Muscle of leg (tissue), 11 donors: ENCODE measurements around the gene DDX41. TPM values are rescaled to one million over a fixed set of nuclear protein-coding genes. Genes with fewer than 3 reads are reported as not detected.

Experiments used
- DNase-seq: peaks from one replicate; pipeline ENCODE4 v3.0.0; 2013
- H3K27ac ChIP-seq: one replicate; pipeline ENCODE4 v1.5.1; 2013; ENCODE audit warnings: mild to moderate bottlenecking, low read length, control low read depth
- H3K27me3 ChIP-seq: one replicate; pipeline ENCODE4 v1.6.1; 2013; ENCODE audit warnings: low read length; ENCODE audit not compliant: control insufficient read depth, insufficient read depth
- H3K36me3 ChIP-seq: one replicate; pipeline ENCODE4 v1.6.1; 2013; ENCODE audit warnings: low read length; ENCODE audit not compliant: control insufficient read depth, insufficient read depth
- H3K4me1 ChIP-seq: one replicate; pipeline ENCODE4 v1.6.1; 2013; ENCODE audit warnings: low read length; ENCODE audit not compliant: control insufficient read depth, insufficient read depth
- H3K4me3 ChIP-seq: one replicate; pipeline ENCODE4 v1.5.1; 2013; ENCODE audit warnings: low read length, control low read depth
- H3K9me3 ChIP-seq: replicated peaks from 2 replicates; pipeline ENCODE4 v1.6.1; 2013; ENCODE audit warnings: low read depth, low read length; ENCODE audit not compliant: control insufficient read depth
- WGBS: methylation state at CpG from one replicate; pipeline ENCODE4 v1.1.5; 2013; ENCODE audit warnings: missing lambda C conversion rate; ENCODE audit not compliant: insufficient coverage; 5-methylcytosine and 5-hydroxymethylcytosine counted together
- polyA plus RNA-seq, 8 donors: library from polyadenylated mRNA; unstranded; fragments of 120-200 nt; gene quantifications; one replicate each; pipeline versions ENCODE4 v1.2.1 to v1.2.3, GENCODE V29; 2013; ENCODE audit warnings: inconsistent platforms in 1 of 8, low replicate concordance in 1 of 8; ENCODE audit not compliant: insufficient read length in 8 of 8, insufficient read depth in 1 of 8
- total RNA-seq: library from RNA; stranded (reverse); fragments of 120-200 nt; gene quantifications from one replicate; pipeline ENCODE4 v1.2.4, GENCODE V29; 2013

Gene DDX41
- total and polyA plus RNA-seq, 9 donors: 44.4 to 69.0 (median 54.0) TPM

GRCh38 chr5:177493795-177494345, 22.9 kb downstream of the DDX41 start:
- Histone ChIP-seq H3K36me3 (peaks cover 56% of the 10 kb centered on the region), H3K27ac (peak overlapping the region; percentile 94), H3K4me3 (no peak overlapping the region), H3K27me3 (peaks cover 3% of the 10 kb centered on the region), H3K4me1 (peaks cover 84% of the 10 kb centered on the region), H3K9me3 (no peaks in the 10 kb centered on the region)
- WGBS: 70% methylated on average over 4 of the region's 5 CpGs
- DNase-seq: no peak

GRCh38 chr5:177492841-177493240, 23.9 kb downstream of the DDX41 start:
- H3K36me3 ChIP-seq: peaks cover 66% of the 10 kb centered on the region
- H3K9me3 ChIP-seq: no peaks in the 10 kb centered on the region
- no peak for DNase-seq
- no peaks in the 10 kb centered on the region for H3K27me3 ChIP-seq
- no peak overlapping the region for H3K4me3 ChIP-seq
- peaks cover 75% of the 10 kb centered on the region for H3K4me1 ChIP-seq
- H3K27ac ChIP-seq: peak overlapping the region; percentile 94
- 90% methylated on average over 5 of the region's 7 CpGs for WGBS

GRCh38 chr5:177491983-177492746, 24.6 kb downstream of the DDX41 start:
- Histone ChIP-seq H3K27ac (peak overlapping the region; percentile 94), H3K27me3 (no peaks in the 10 kb centered on the region), H3K4me3 (no peak overlapping the region), H3K36me3 (peaks cover 73% of the 10 kb centered on the region), H3K9me3 (no peaks in the 10 kb centered on the region), H3K4me1 (peaks cover 72% of the 10 kb centered on the region)
- 88% methylated on average over 37 of the region's 54 CpGs for WGBS
- DNase-seq: no peak

GRCh38 chr5:177491429-177491945, 25.3 kb downstream of the DDX41 start:
- H3K27ac ChIP-seq: peak overlapping the region; percentile 43
- WGBS: 38% methylated on average over 27 of the region's 43 CpGs
- H3K4me1 ChIP-seq: peaks cover 71% of the 10 kb centered on the region
- no peaks in the 10 kb centered on the region for H3K9me3 ChIP-seq
- H3K36me3 ChIP-seq: peaks cover 77% of the 10 kb centered on the region
- peak; percentile 64 for DNase-seq
- no peaks in the 10 kb centered on the region for H3K27me3 ChIP-seq
- no peak overlapping the region for H3K4me3 ChIP-seq

GRCh38 chr5:177490992-177491391, 25.8 kb downstream of the DDX41 start:
- peaks cover 78% of the 10 kb centered on the region for H3K36me3 ChIP-seq
- H3K9me3 ChIP-seq: no peaks in the 10 kb centered on the region
- peaks cover 66% of the 10 kb centered on the region for H3K4me1 ChIP-seq
- WGBS: 87% methylated on average over 16 of the region's 16 CpGs
- no peaks in the 10 kb centered on the region for H3K27me3 ChIP-seq
- H3K4me3 ChIP-seq: no peak overlapping the region
- no peak for DNase-seq
- H3K27ac ChIP-seq: peak overlapping the region; percentile 43

- no peaks in the 10 kb centered on the region for H3K9me3 ChIP-seq
- WGBS: 80% methylated on average over 14 of the region's 15 CpGs
- no peak overlapping the region for H3K27ac ChIP-seq
- no peak for DNase-seq
- H3K27me3 ChIP-seq: no peaks in the 10 kb centered on the region
- no peak overlapping the region for H3K4me3 ChIP-seq
- H3K4me1 ChIP-seq: peaks cover 64% of the 10 kb centered on the region
- H3K36me3 ChIP-seq: peaks cover 80% of the 10 kb centered on the region
Observed at GRCh38 chr5:177490311-177490991, 26.3 kb downstream of the DDX41 start.

- no peaks in the 10 kb centered on the region for H3K27me3 ChIP-seq
- H3K4me1 ChIP-seq: peaks cover 64% of the 10 kb centered on the region
- 61% methylated on average over 12 of the region's 26 CpGs for WGBS
- no peak overlapping the region for H3K4me3 ChIP-seq
- no peaks in the 10 kb centered on the region for H3K9me3 ChIP-seq
- peaks cover 92% of the 10 kb centered on the region for H3K36me3 ChIP-seq
- no peak overlapping the region for H3K27ac ChIP-seq
- DNase-seq: no peak
Observed at GRCh38 chr5:177489119-177489716, 27.5 kb downstream of the DDX41 start.

- Histone ChIP-seq H3K27me3 (no peaks in the 10 kb centered on the region), H3K27ac (no peak overlapping the region), H3K9me3 (no peaks in the 10 kb centered on the region), H3K4me1 (peaks cover 58% of the 10 kb centered on the region), H3K36me3 (peaks cover 92% of the 10 kb centered on the region), H3K4me3 (no peak overlapping the region)
- WGBS: 85% methylated on average over 9 of the region's 15 CpGs
- DNase-seq: no peak
Observed at GRCh38 chr5:177487975-177488374, 28.8 kb downstream of the DDX41 start.

GRCh38 chr5:177487144-177487543, 29.6 kb downstream of the DDX41 start:
- H3K27ac ChIP-seq: no peak overlapping the region
- H3K4me3 ChIP-seq: no peak overlapping the region
- WGBS: 82% methylated on average over 4 of the region's 8 CpGs
- peaks cover 90% of the 10 kb centered on the region for H3K36me3 ChIP-seq
- H3K4me1 ChIP-seq: peaks cover 50% of the 10 kb centered on the region
- no peak for DNase-seq
- no peaks in the 10 kb centered on the region for H3K27me3 ChIP-seq
- no peaks in the 10 kb centered on the region for H3K9me3 ChIP-seq

GRCh38 chr5:177486256-177486655, 30.5 kb downstream of the DDX41 start:
- Histone ChIP-seq H3K9me3 (no peaks in the 10 kb centered on the region), H3K36me3 (peaks cover 93% of the 10 kb centered on the region), H3K4me3 (no peak overlapping the region), H3K27ac (no peak overlapping the region), H3K27me3 (no peaks in the 10 kb centered on the region), H3K4me1 (peaks cover 45% of the 10 kb centered on the region)
- no peak for DNase-seq
- no CpG with 5 or more reads among the region's 3 CpGs for WGBS
